Endodermal cell (in vitro differentiated cells): Measurements from ENCODE around the gene C15orf40. TPM values are rescaled to one million over a fixed set of nuclear protein-coding genes. Genes with fewer than 3 reads are reported as not detected.
"Not testable (repeated sequence)": the region's sequence is repeated elsewhere in the genome, so short reads cannot be mapped to it uniquely, and the experiment has no call there.

Experiments used
- DNase-seq: peaks from one replicate; pipeline ENCODE4 v3.0.0-alpha.2; 2017
- H3K27ac ChIP-seq: 2 replicates; pipeline ENCODE4 v1.5.1; 2013; ENCODE audit warnings: mild to moderate bottlenecking, low read depth, low read length, moderate library complexity
- H3K27me3 ChIP-seq: 2 replicates; pipeline ENCODE4 v1.6.1; 2013; ENCODE audit warnings: mild to moderate bottlenecking, low read length, moderate library complexity; ENCODE audit not compliant: insufficient read depth, control insufficient read depth, poor library complexity, severe bottlenecking
- H3K36me3 ChIP-seq: 2 replicates; pipeline ENCODE4 v1.7.0; 2013; ENCODE audit warnings: mild to moderate bottlenecking, low read length, moderate library complexity; ENCODE audit not compliant: control insufficient read depth, insufficient read depth
- H3K4me1 ChIP-seq: one replicate; pipeline ENCODE4 v1.7.0; 2013; ENCODE audit warnings: low read length; ENCODE audit not compliant: control insufficient read depth, insufficient read depth
- H3K4me3 ChIP-seq: 2 replicates; pipeline ENCODE4 v1.5.1; 2013; ENCODE audit warnings: mild to moderate bottlenecking, low read length, moderate library complexity
- H3K9ac ChIP-seq: 2 replicates; pipeline ENCODE4 v1.6.1; 2013; ENCODE audit warnings: mild to moderate bottlenecking, low read length, moderate library complexity; ENCODE audit not compliant: poor library complexity, severe bottlenecking; ENCODE audit errors: extremely low read depth
- H3K9me3 ChIP-seq: 2 replicates; pipeline ENCODE4 v1.6.1; 2013; ENCODE audit warnings: mild to moderate bottlenecking, low read length, moderate library complexity; ENCODE audit not compliant: control insufficient read depth
- H3K27ac Mint-ChIP-seq: 2 replicates; pipeline ENCODE4 v1.8.0; 2020; ENCODE audit warnings: mixed read lengths
- H3K27me3 Mint-ChIP-seq: 2 replicates; pipeline ENCODE4 v1.8.0; 2021; ENCODE audit warnings: mild to moderate bottlenecking, mixed read lengths; ENCODE audit not compliant: insufficient read depth
- H3K36me3 Mint-ChIP-seq: 2 replicates; pipeline ENCODE4 v1.8.0; 2020; ENCODE audit warnings: low read depth, mixed read lengths
- H3K4me1 Mint-ChIP-seq: 2 replicates; pipeline ENCODE4 v1.8.0; 2020; ENCODE audit warnings: mixed read lengths
- H3K4me3 Mint-ChIP-seq: 2 replicates; pipeline ENCODE4 v1.8.0; 2020; ENCODE audit warnings: mild to moderate bottlenecking, moderate library complexity, mixed read lengths
- H3K9me3 Mint-ChIP-seq: 2 replicates; pipeline ENCODE4 v1.8.0; 2020; ENCODE audit warnings: mild to moderate bottlenecking, mixed read lengths
- CTCF ChIP-seq: fragments of 200-600 bp; sonication (generic); conservative IDR thresholded peaks from 2 replicates; pipeline ENCODE4 v1.5.0; 2021; ENCODE audit warnings: antibody characterized with exemption, mild to moderate bottlenecking
- WGBS, 2 experiments: methylation state at CpG; one replicate each; pipeline versions ENCODE4 v1.1.5 to v1.1.7; 2013; ENCODE audit warnings: missing lambda C conversion rate in 2 of 2, mixed read lengths in 1 of 2; ENCODE audit not compliant: insufficient coverage in 1 of 2, insufficient read length in 1 of 2; 5-methylcytosine and 5-hydroxymethylcytosine counted together
- total RNA-seq, 2 donors: library from RNA; stranded (reverse); fragmentation: NEBNext Ultra II Directional in 1 of 2; extraction: Animal tissue kit (Norgen Biotek cat#: 25700) in 1 of 2; gene quantifications; 2 replicates in 1 of 2; 3 replicates in 1 of 2; pipeline ENCODE4 v1.2.1, GENCODE V29; 2021

Gene C15orf40
- total RNA-seq, 2 donors from 2014 or later, result 15.5 to 17.7 TPM

GRCh38 chr15:83039206-83039605, 27.8 kb upstream of the C15orf40 start:
- no peak overlapping the region for H3K9ac ChIP-seq
- Mint-ChIP-seq H3K9me3 (no peaks in the 10 kb centered on the region), H3K36me3 (peaks cover 72% of the 10 kb centered on the region), H3K4me1 (no peaks in the 10 kb centered on the region), H3K27ac (peak overlapping the region; percentile 48), H3K4me3 (no peak overlapping the region), H3K27me3 (no peaks in the 10 kb centered on the region)
- H3K27me3 ChIP-seq, result no peaks in the 10 kb centered on the region
- 86% methylated on average over 1 of the region's 1 CpG; no CpG with 5 or more reads in 1 of the 2 experiments for WGBS, 2 experiments
- no peak overlapping the region for H3K4me3 ChIP-seq
- no peaks in the 10 kb centered on the region for H3K9me3 ChIP-seq
- no peaks in the 10 kb centered on the region for H3K4me1 ChIP-seq
- no peak overlapping the region for H3K27ac ChIP-seq
- no peak for DNase-seq
- no peak for TF ChIP-seq CTCF
- peaks cover 72% of the 10 kb centered on the region for H3K36me3 ChIP-seq

GRCh38 chr15:83036253-83036652, 24.8 kb upstream of the C15orf40 start:
- no peaks in the 10 kb centered on the region for H3K4me1 Mint-ChIP-seq
- Histone ChIP-seq H3K27ac (no peak overlapping the region), H3K36me3 (peaks cover 63% of the 10 kb centered on the region), H3K4me1 (no peaks in the 10 kb centered on the region), H3K9ac (no peak overlapping the region), H3K27me3 (no peaks in the 10 kb centered on the region), H3K9me3 (peaks cover 13% of the 10 kb centered on the region), H3K4me3 (no peak overlapping the region)
- TF ChIP-seq CTCF, result no peak
- DNase-seq, result no peak
- peaks cover 11% of the 10 kb centered on the region for H3K9me3 Mint-ChIP-seq
- no peak overlapping the region for H3K4me3 Mint-ChIP-seq
- H3K36me3 Mint-ChIP-seq, result peaks cover 68% of the 10 kb centered on the region
- no peak overlapping the region for H3K27ac Mint-ChIP-seq
- no peaks in the 10 kb centered on the region for H3K27me3 Mint-ChIP-seq
- 91 to 100% methylated on average over 2 to 6 of the region's 6 CpGs for WGBS, 2 experiments

GRCh38 chr15:83031234-83031633, 19.8 kb upstream of the C15orf40 start:
- H3K27me3 ChIP-seq, H3K27ac ChIP-seq, H3K4me1 ChIP-seq, DNase-seq, H3K4me3 ChIP-seq, H3K4me1 Mint-ChIP-seq, H3K4me3 Mint-ChIP-seq, H3K9ac ChIP-seq, H3K27ac Mint-ChIP-seq, H3K27me3 Mint-ChIP-seq: not testable (repeated sequence)
- Mint-ChIP-seq H3K36me3 (peaks cover 68% of the 10 kb centered on the region), H3K9me3 (peaks cover 14% of the 10 kb centered on the region)
- peaks cover 70% of the 10 kb centered on the region for H3K36me3 ChIP-seq
- 80 to 95% methylated on average over 1 to 4 of the region's 6 CpGs for WGBS, 2 experiments
- peaks cover 14% of the 10 kb centered on the region for H3K9me3 ChIP-seq

GRCh38 chr15:83030021-83030420, 18.6 kb upstream of the C15orf40 start:
- no peak for DNase-seq
- H3K4me3 Mint-ChIP-seq, result no peak overlapping the region
- no peak overlapping the region for H3K9ac ChIP-seq
- H3K27me3 ChIP-seq, result no peaks in the 10 kb centered on the region
- no peak for TF ChIP-seq CTCF
- no peaks in the 10 kb centered on the region for H3K27me3 Mint-ChIP-seq
- WGBS, 2 experiments, result 83 to 88% methylated on average over 2 to 7 of the region's 8 CpGs
- H3K27ac ChIP-seq, result no peak overlapping the region
- peaks cover 14% of the 10 kb centered on the region for H3K9me3 Mint-ChIP-seq
- H3K4me1 ChIP-seq, result no peaks in the 10 kb centered on the region
- peak overlapping the region; percentile 86 for H3K27ac Mint-ChIP-seq
- no peak overlapping the region for H3K4me3 ChIP-seq
- peaks cover 68% of the 10 kb centered on the region for H3K36me3 Mint-ChIP-seq
- peaks cover 4% of the 10 kb centered on the region for H3K4me1 Mint-ChIP-seq
- H3K36me3 ChIP-seq, result peaks cover 73% of the 10 kb centered on the region
- H3K9me3 ChIP-seq, result peaks cover 14% of the 10 kb centered on the region
